ENCODE results near the gene POLQ.
"Not testable (repeated sequence)": the region's sequence is repeated elsewhere in the genome, so short reads cannot be mapped to it uniquely, and the experiment has no call there.

DNA sequence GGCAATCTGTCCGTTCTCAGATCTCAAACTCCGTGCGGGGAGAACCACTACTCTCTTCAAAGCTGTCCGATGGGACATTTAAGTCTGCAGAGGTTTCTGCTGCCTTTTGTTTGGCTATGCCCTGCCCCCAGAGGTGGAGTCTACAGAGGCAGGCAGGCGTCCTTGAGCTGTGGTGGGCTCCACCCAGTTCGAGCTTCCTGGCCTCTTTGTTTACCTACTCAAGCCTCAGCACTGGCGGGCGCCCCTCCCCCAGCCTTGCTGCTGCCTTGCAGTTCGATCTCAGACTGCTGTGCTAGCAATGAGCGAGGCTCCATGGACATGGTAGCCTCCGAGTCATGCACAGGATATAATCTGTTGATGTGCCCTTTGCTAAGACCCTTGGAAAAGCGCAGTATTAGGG lies 94.0 kb downstream of the POLQ start:
- not testable (repeated sequence) for TF ChIP-seq POLR2A (IDR thresholded peaks at IDR 0.05)
- TF ChIP-seq, protein P1, sequence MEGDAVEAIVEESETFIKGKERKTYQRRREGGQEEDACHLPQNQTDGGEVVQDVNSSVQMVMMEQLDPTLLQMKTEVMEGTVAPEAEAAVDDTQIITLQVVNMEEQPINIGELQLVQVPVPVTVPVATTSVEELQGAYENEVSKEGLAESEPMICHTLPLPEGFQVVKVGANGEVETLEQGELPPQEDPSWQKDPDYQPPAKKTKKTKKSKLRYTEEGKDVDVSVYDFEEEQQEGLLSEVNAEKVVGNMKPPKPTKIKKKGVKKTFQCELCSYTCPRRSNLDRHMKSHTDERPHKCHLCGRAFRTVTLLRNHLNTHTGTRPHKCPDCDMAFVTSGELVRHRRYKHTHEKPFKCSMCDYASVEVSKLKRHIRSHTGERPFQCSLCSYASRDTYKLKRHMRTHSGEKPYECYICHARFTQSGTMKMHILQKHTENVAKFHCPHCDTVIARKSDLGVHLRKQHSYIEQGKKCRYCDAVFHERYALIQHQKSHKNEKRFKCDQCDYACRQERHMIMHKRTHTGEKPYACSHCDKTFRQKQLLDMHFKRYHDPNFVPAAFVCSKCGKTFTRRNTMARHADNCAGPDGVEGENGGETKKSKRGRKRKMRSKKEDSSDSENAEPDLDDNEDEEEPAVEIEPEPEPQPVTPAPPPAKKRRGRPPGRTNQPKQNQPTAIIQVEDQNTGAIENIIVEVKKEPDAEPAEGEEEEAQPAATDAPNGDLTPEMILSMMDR (IDR thresholded peaks at IDR 0.05), result not testable (repeated sequence)
